HUES6 (cell line): Measurements from ENCODE around the gene BCR.

Experiments used
- H3K27ac ChIP-seq: 2 replicates; pipeline ENCODE4 v1.7.0; 2013; ENCODE audit warnings: low read depth, mild to moderate bottlenecking, low read length, inconsistent platforms
- H3K27me3 ChIP-seq: 2 replicates; pipeline ENCODE4 v1.6.1; 2013; ENCODE audit warnings: low read length; ENCODE audit not compliant: control insufficient read depth, insufficient read depth
- H3K36me3 ChIP-seq: 2 replicates; pipeline ENCODE4 v1.6.1; 2013; ENCODE audit warnings: low read length; ENCODE audit not compliant: control insufficient read depth, insufficient read depth
- H3K4me1 ChIP-seq: 2 replicates; pipeline ENCODE4 v1.6.1; 2013; ENCODE audit warnings: low read length; ENCODE audit not compliant: control insufficient read depth, insufficient read depth
- H3K4me3 ChIP-seq: 2 replicates; pipeline ENCODE4 v1.5.1; 2013; ENCODE audit warnings: low read depth, low read length
- H3K9ac ChIP-seq: one replicate; pipeline ENCODE4 v1.6.1; 2013; ENCODE audit warnings: mild to moderate bottlenecking, low read length
- H3K9me3 ChIP-seq: 2 replicates; pipeline ENCODE4 v1.6.1; 2013; ENCODE audit warnings: low read depth, low read length; ENCODE audit not compliant: control insufficient read depth, insufficient read depth

BCR gene

DNA sequence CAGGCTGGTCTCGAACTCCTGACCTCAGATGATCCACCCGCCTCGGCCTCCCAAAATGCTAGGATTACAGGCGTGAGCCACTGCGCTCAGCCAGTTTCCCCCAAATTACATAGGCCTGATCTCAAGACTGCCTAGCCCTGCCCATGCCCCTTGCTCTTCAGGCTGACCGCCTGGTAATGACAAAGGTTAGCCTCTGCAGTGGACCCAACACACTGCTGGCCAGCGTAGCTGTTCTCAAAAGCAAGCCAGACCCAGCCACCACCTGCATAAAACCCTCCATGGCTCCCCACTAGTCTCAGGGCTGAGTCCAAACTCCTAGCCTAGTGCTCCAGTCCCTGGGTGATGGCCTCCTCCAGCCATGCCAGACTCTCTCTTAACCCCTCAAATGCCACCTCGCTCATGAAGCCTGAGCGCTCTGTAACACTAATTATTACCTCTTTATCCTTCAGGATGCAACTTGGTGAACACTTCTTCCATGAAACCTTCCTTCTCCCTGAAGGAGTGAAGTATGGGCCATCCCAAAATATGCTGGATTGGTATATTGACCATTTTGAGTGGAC is 37.7 kb upstream of the BCR start:
- Histone ChIP-seq H3K36me3 (no peaks in the 10 kb centered on the region), H3K4me3 (no peak overlapping the region), H3K9me3 (no peaks in the 10 kb centered on the region), H3K27ac (no peak overlapping the region), H3K27me3 (peaks cover 4% of the 10 kb centered on the region; the same call in 1 of the 2 replicates), H3K4me1 (peaks cover 20% of the 10 kb centered on the region), H3K9ac (no peak overlapping the region)

DNA sequence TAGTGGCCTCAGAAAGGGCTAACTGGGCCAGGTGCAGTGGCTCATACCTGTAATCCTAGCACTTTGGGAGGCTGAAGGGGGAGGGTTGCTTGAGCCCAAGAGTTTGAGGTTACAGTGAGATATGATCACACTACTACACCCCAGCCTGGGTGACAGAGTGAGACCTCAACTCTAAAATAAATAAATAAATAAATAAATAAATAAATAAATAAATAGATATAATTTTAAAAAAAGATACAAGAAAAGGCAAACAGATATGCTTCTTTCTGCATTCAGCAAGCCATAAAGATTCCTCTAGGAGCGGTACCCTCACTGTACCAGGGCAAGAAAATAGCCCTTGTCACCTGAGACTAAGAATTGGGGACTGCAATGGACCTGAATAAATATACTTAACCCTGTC is 37.2 kb upstream of the BCR start:
- Histone ChIP-seq H3K27me3 (peaks cover 4% of the 10 kb centered on the region; the same call in 1 of the 2 replicates), H3K4me3 (no peak overlapping the region), H3K4me1 (peaks cover 20% of the 10 kb centered on the region)

GRCh38 chr22:23144432-23144831 is 35.9 kb upstream of the BCR start:
- Histone ChIP-seq H3K36me3 (no peaks in the 10 kb centered on the region), H3K27me3 (peaks cover 4% of the 10 kb centered on the region; the same call in 1 of the 2 replicates), H3K9ac (no peak overlapping the region), H3K27ac (no peak overlapping the region), H3K4me3 (no peak overlapping the region), H3K4me1 (peaks cover 31% of the 10 kb centered on the region), H3K9me3 (no peaks in the 10 kb centered on the region)

More for the DNA sequence above, 37.2 kb upstream of the BCR start:
- Histone ChIP-seq H3K9ac (no peak overlapping the region), H3K27ac (no peak overlapping the region), H3K9me3 (no peaks in the 10 kb centered on the region), H3K36me3 (no peaks in the 10 kb centered on the region)

GRCh38 chr22:23144932-23145877 is 35.1 kb upstream of the BCR start, which contains the start of gene RAB36:
Gene RAB36, plus strand, starts transcription at chr22:23145477. Its CDS starts 1,140 bp downstream, at chr22:23146617.
- H3K27ac ChIP-seq: no peak within 1 kb of the TSS
- peak within 1 kb of the TSS; percentile 46 for H3K9ac ChIP-seq
- H3K27me3 ChIP-seq: peaks cover 4% of the 10 kb centered on the region; the same call in 1 of the 2 replicates
- no peaks in the 10 kb centered on the region for H3K36me3 ChIP-seq
- peaks cover 37% of the 10 kb centered on the region for H3K4me1 ChIP-seq
- peak within 1 kb of the TSS; percentile 73 for H3K4me3 ChIP-seq
- H3K9me3 ChIP-seq: no peaks in the 10 kb centered on the region

- Histone ChIP-seq H3K4me1 (peaks cover 37% of the 10 kb centered on the region), H3K9ac (peak overlapping the region; percentile 46)
Measured at GRCh38 chr22:23145878-23146470, 34.3 kb upstream of the BCR start.

DNA sequence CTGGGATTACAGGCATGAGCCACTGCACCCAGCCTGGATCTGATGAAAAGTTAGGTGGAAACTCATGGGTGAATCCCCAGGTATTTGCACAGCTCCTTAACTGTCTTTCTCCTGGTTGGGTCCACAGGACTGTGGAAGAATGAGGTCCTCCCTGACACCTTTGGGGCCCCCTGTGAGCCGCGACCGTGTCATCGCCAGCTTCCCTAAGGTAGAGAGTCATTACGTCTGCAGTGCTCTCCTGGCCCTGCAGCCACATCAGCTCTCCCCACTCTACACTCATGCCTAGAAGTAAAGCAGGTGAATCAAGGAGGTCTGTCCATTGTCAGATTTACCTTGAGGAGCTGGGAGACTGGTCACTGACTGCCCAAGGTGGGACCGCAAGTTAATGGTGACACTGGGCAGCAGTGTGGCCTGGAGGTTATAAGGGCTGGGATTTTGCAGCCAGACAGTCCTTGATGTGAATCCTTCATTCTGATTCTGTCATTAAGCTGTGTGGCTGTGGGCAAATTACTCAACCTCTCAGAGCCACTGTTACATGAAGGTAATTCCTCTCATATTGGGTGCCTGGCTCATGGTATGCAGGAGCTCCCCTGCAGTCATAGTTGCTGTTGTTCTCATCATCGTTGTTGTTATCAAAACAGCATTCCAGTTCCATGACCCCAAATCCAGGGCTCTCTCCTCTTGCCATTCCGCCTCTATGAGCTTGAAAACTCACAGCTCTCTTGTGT is 33.7 kb upstream of the BCR start:
- Histone ChIP-seq H3K36me3 (no peaks in the 10 kb centered on the region), H3K27me3 (peaks cover 4% of the 10 kb centered on the region; the same call in 1 of the 2 replicates), H3K9ac (no peak overlapping the region), H3K27ac (no peak overlapping the region), H3K9me3 (no peaks in the 10 kb centered on the region), H3K4me1 (peaks cover 34% of the 10 kb centered on the region), H3K4me3 (no peak overlapping the region)

More at GRCh38 chr22:23145878-23146470, 34.3 kb upstream of the BCR start:
- Histone ChIP-seq H3K27me3 (peaks cover 4% of the 10 kb centered on the region; the same call in 1 of the 2 replicates), H3K4me3 (peak overlapping the region; percentile 73), H3K27ac (no peak overlapping the region), H3K36me3 (no peaks in the 10 kb centered on the region), H3K9me3 (no peaks in the 10 kb centered on the region)

- H3K4me1 ChIP-seq: peaks cover 40% of the 10 kb centered on the region
- H3K27me3 ChIP-seq: peaks cover 4% of the 10 kb centered on the region; the same call in 1 of the 2 replicates
- H3K36me3 ChIP-seq: no peaks in the 10 kb centered on the region
Measured at GRCh38 chr22:23147617-23148387, 32.5 kb upstream of the BCR start.

DNA sequence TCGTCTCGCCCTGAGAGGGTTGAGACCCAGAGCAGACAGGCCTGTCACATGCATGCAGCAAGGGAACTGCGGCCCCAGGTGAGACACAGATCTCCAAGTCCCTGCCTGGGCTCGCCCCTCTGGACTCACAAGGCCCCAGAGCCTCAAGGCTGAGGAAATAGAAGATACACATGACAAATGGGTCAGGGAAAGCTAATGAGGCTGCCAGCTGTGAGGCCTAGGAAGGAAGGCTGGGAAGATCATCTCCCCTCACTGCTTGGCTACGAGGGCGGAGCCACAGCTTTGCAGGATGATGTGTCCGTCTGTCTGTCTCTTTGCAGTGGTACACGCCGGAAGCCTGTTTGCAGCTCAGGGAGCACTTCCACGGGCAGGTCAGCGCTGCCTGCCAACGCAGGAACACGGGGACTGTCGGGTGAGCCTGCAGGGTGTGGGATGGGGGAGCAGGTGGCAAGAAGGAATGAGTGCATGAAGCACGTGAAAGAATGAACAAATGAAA is 30.5 kb upstream of the BCR start:
- no peaks in the 10 kb centered on the region for H3K9me3 ChIP-seq
- no peaks in the 10 kb centered on the region for H3K36me3 ChIP-seq
- peaks cover 4% of the 10 kb centered on the region; the same call in 1 of the 2 replicates for H3K27me3 ChIP-seq
- H3K27ac ChIP-seq: no peak overlapping the region
- H3K4me1 ChIP-seq: peaks cover 34% of the 10 kb centered on the region
- no peak overlapping the region for H3K9ac ChIP-seq
- no peak overlapping the region for H3K4me3 ChIP-seq

More at GRCh38 chr22:23147617-23148387, 32.5 kb upstream of the BCR start:
- no peak overlapping the region for H3K27ac ChIP-seq
- H3K9me3 ChIP-seq: no peaks in the 10 kb centered on the region
- H3K4me3 ChIP-seq: no peak overlapping the region
- H3K9ac ChIP-seq: no peak overlapping the region

DNA sequence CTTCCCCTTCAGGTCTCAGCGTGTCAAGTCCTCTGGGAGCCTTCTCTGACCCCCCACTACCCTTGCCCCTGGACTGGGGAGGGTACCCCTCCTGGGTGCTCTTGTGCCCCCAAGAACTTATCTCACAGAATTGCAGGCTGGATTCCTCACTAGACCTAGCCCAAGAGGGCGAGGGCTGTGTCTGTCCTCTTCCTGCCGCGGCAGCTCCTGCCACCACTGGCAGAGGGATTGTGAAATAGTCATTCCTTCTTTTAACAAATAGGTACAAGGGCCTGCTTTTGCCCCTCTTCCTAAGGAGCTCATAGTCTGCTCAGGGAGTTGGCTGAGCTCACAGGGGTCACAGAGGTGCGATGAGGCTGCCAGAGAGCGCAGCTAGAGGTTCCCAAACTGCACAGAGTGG is 29.5 kb upstream of the BCR start:
- Histone ChIP-seq H3K4me1 (peaks cover 28% of the 10 kb centered on the region), H3K4me3 (no peak overlapping the region), H3K27ac (no peak overlapping the region), H3K36me3 (no peaks in the 10 kb centered on the region), H3K27me3 (peaks cover 4% of the 10 kb centered on the region; the same call in 1 of the 2 replicates), H3K9ac (no peak overlapping the region), H3K9me3 (no peaks in the 10 kb centered on the region)

- no peaks in the 10 kb centered on the region for H3K36me3 ChIP-seq
- no peaks in the 10 kb centered on the region for H3K9me3 ChIP-seq
- peaks cover 32% of the 10 kb centered on the region for H3K4me1 ChIP-seq
- H3K9ac ChIP-seq: no peak overlapping the region
- H3K4me3 ChIP-seq: no peak overlapping the region
- H3K27me3 ChIP-seq: no peaks in the 10 kb centered on the region
- H3K27ac ChIP-seq: no peak overlapping the region
Measured at GRCh38 chr22:23151827-23152226, 28.5 kb upstream of the BCR start.
